Measurements from ENCODE around the gene EBF3.

GRCh38 chr10:129876838-129877237, 87.2 kb downstream of the EBF3 start:
- TF ChIP-seq CTCF (IDR thresholded peaks at IDR 0.05) (no peak), POLR2A (IDR thresholded peaks at IDR 0.05) (no peak)
